A549 (cell line): ENCODE data around the gene TBC1D8. TPM values are rescaled to one million over a fixed set of nuclear protein-coding genes. Genes with fewer than 3 reads are reported as not detected.

ENCODE experiments used
- ATAC-seq, 2 experiments: fragments of 200-7000 bp in 1 of 2; fragments of >200 bp in 1 of 2; cut with Nextera tagmentation in 1 of 2; cut with Tn5 transposase in 1 of 2; 3 replicates each; pipeline versions ENCODE4 v1.8.0 to v1.9.1; 2018 to 2020; ENCODE audit warnings: mild to moderate bottlenecking in 1 of 2, moderate library complexity in 1 of 2
- CTCF ChIA-PET: fragments of 300-600 bp; sonication (Branson Sonifier 250); formaldehyde crosslinking; extraction: SDS; loops from one replicate; lab custom pipeline; 2021; ENCODE audit warnings: antibody characterized with exemption, inconsistent platforms; lab: Yijun Ruan, JAX
- POLR2A ChIA-PET: fragments of 350-600 bp; formaldehyde crosslinking; extraction: SDS; loops from one replicate; lab custom pipeline; 2021; ENCODE audit warnings: antibody characterized with exemption, inconsistent platforms; lab: Yijun Ruan, JAX
- DNase-seq, 2 experiments: peaks; one replicate each; pipeline versions ENCODE4 v3.0.0 to v3.0.0-alpha.2; 2011 to 2016; ENCODE audit warnings: low read depth in 1 of 2, low spot score in 1 of 2
- FAIRE-seq: peaks from 2 replicates; lab custom pipeline; 2011; peaks lifted over from hg19 to GRCh38; lab: Jason Lieb, UNC
- H3K27ac ChIP-seq, 2 experiments: fragments of >200 bp; sonication (Bioruptor Twin); formaldehyde crosslinking; 3 replicates each; pipeline ENCODE4 v1.5.1; 2016 to 2017
- H3K4me1 ChIP-seq: fragments of >200 bp; sonication (Bioruptor Twin); formaldehyde crosslinking; 3 replicates; pipeline ENCODE4 v1.6.1; 2016
- H3K4me2 ChIP-seq: fragments of >200 bp; sonication (Bioruptor Twin); formaldehyde crosslinking; 3 replicates; pipeline ENCODE4 v1.6.1; 2016
- H3K4me3 ChIP-seq: fragments of >200 bp; sonication (Bioruptor Twin); formaldehyde crosslinking; 3 replicates; pipeline ENCODE4 v1.5.1; 2016
- H3K9me3 ChIP-seq: fragments of >200 bp; sonication (Bioruptor Twin); formaldehyde crosslinking; 3 replicates; pipeline ENCODE4 v1.6.1; 2016
- CBX8 ChIP-seq: fragments of 200-600 bp; sonication (generic); IDR thresholded peaks from 2 replicates; pipeline ENCODE4 v1.6.1; 2016
- CHD4 ChIP-seq: fragments of 200-600 bp; sonication (generic); IDR thresholded peaks from 2 replicates; pipeline ENCODE4 v1.6.1; 2016; ENCODE audit warnings: antibody characterized with exemption, mild to moderate bottlenecking, borderline replicate concordance
- FOSB ChIP-seq: fragments of 250-450 bp; sonication (Bioruptor Pico); IDR thresholded peaks from 2 replicates; pipeline ENCODE4 v1.5.0; 2020; ENCODE audit warnings: mild to moderate bottlenecking, moderate library complexity
- FOXS1 ChIP-seq: fragments of 250-450 bp; sonication (Bioruptor Pico); IDR thresholded peaks from 2 replicates; pipeline ENCODE4 v1.5.0; 2020; ENCODE audit warnings: mild to moderate bottlenecking, moderate library complexity
- JUN ChIP-seq, 2 experiments: fragments of >200 bp; sonication (Bioruptor Twin); formaldehyde crosslinking; IDR thresholded peaks; 2 replicates in 1 of 2; 3 replicates in 1 of 2; pipeline ENCODE4 v1.6.1; 2016 to 2017
- JUNB ChIP-seq: fragments of >200 bp; sonication (Bioruptor Twin); formaldehyde crosslinking; IDR thresholded peaks from 2 replicates; pipeline ENCODE4 v1.6.1; 2016
- MAZ ChIP-seq: fragments of 150-350 bp; IDR thresholded peaks from 2 replicates; pipeline ENCODE4 v1.6.1; 2014; ENCODE audit warnings: antibody characterized with exemption, low read depth, low read length, borderline replicate concordance
- MYC ChIP-seq: IDR thresholded peaks from 2 replicates; pipeline ENCODE4 v1.6.1; 2012; ENCODE audit warnings: mild to moderate bottlenecking, inconsistent platforms, low read length, improper control_type of control experiment, borderline replicate concordance
- NR3C1 ChIP-seq: fragments of >200 bp; sonication (Bioruptor Twin); formaldehyde crosslinking; IDR thresholded peaks from 3 replicates; pipeline ENCODE4 v1.6.1; 2017
- POLR2AphosphoS2 ChIP-seq: conservative IDR thresholded peaks from 2 replicates; pipeline ENCODE4 v1.6.1; 2012; ENCODE audit warnings: low read length, improper control_type of control experiment, inconsistent platforms
- RARB ChIP-seq: fragments of 250-450 bp; sonication (Bioruptor Pico); IDR thresholded peaks from 2 replicates; pipeline ENCODE4 v1.8.0; 2021; ENCODE audit warnings: mild to moderate bottlenecking, moderate library complexity
- RFX5 ChIP-seq: fragments of 450-650 bp; IDR thresholded peaks from 2 replicates; pipeline ENCODE4 v1.7.1; 2014; ENCODE audit warnings: antibody characterized with exemption, mild to moderate bottlenecking, moderate library complexity
- TFCP2L1 ChIP-seq: fragments of 250-450 bp; sonication (Bioruptor Pico); IDR thresholded peaks from 2 replicates; pipeline ENCODE4 v1.5.0; 2021; ENCODE audit warnings: mild to moderate bottlenecking
- TP53 ChIP-seq: fragments of 250-450 bp; sonication (Bioruptor Pico); IDR thresholded peaks from 2 replicates; pipeline ENCODE4 v1.5.0; 2021; ENCODE audit warnings: mild to moderate bottlenecking, moderate library complexity
- ZC3H11A ChIP-seq: fragments of 450-650 bp; IDR thresholded peaks from 2 replicates; pipeline ENCODE4 v1.6.1; 2014; ENCODE audit warnings: antibody characterized with exemption, mild to moderate bottlenecking
- ZFP36 ChIP-seq: fragments of 450-650 bp; IDR thresholded peaks from 2 replicates; pipeline ENCODE4 v1.6.1; 2014; ENCODE audit warnings: borderline replicate concordance; ENCODE audit not compliant: partially characterized antibody
- ZNF302 ChIP-seq: fragments of 250-450 bp; sonication (Bioruptor Pico); IDR thresholded peaks from 2 replicates; pipeline ENCODE4 v1.9.0; 2021; ENCODE audit warnings: inconsistent platforms, mild to moderate bottlenecking, moderate library complexity
- ZSCAN20 ChIP-seq: fragments of 250-450 bp; sonication (Bioruptor Pico); IDR thresholded peaks from 2 replicates; pipeline ENCODE4 v1.8.0; 2022; ENCODE audit warnings: mild to moderate bottlenecking, moderate library complexity
- WGBS: methylation state at CpG from one replicate; pipeline ENCODE4 v1.1.6; 2017; ENCODE audit errors: missing lambda C conversion rate; 5-methylcytosine and 5-hydroxymethylcytosine counted together
- polyA plus RNA-seq, 4 experiments: library from polyadenylated mRNA; depleted of rRNA in 3 of 4; stranded (reverse); fragments of >200 nt; fragmentation: RNase III in 1 of 4; extraction: RNeasy Plus Mini Kit Qiagen cat#74134 plus additional on column Dnase treatment in 1 of 4; gene quantifications; 2 replicates in 3 of 4; 3 replicates in 1 of 4; pipeline ENCODE4 v1.2.3, GENCODE V29; 2011 to 2017
- TF ChIP-seq, protein P1 (sequence below): fragments of 450-650 bp; IDR thresholded peaks from 2 replicates; pipeline ENCODE4 v1.6.1; 2014; ENCODE audit warnings: antibody characterized with exemption
- TF ChIP-seq, protein P2 (sequence below): fragments of >200 bp; sonication (Bioruptor Twin); formaldehyde crosslinking; IDR thresholded peaks from 3 replicates; pipeline ENCODE4 v1.6.1; 2016
- TF ChIP-seq, protein P3 (sequence below): fragments of >200 bp; sonication (Bioruptor Twin); formaldehyde crosslinking; IDR thresholded peaks from 2 replicates; pipeline ENCODE4 v1.6.1; 2016
- TF ChIP-seq, protein P4 (sequence below): fragments of >200 bp; sonication (Bioruptor Twin); formaldehyde crosslinking; IDR thresholded peaks from 3 replicates; pipeline ENCODE4 v1.5.1; 2016
- TF ChIP-seq, protein P5 (sequence below): IDR thresholded peaks from 2 replicates; pipeline ENCODE4 v1.6.1; 2012; ENCODE audit warnings: low read depth, borderline replicate concordance

The TBC1D8 gene
- polyA plus RNA-seq, 2 of the 4 experiments (the other 2 are of a cell fraction): 35.3 to 107 TPM

DNA sequence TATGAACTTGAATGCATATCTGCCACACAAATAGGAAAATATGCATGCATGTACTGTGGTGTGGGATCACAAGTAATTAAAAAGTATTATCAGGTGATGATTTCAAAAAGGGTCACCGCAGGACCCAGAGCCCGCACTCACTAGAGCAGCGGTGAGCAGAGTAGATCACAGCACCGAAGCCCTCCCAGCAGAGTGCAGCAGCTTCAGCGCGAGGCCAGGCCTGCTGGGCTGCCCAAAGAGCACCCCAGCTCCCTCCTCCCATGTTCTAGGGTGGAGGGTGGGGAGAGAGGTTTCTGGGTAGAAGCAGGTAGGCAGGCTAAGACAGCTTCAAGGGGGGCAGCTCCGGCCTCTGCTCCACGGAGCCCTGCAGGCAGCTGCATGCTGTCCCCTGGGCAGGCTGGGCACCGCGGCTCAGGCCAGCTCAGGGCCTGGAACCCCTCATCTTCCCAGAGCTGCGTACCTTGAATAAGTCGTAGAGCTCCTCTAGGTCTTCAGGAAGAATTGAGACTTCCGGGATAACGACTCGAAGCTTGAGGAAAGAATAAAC is 124.2 kb downstream of the TBC1D8 start (continued):
- TF ChIP-seq, protein P1, sequence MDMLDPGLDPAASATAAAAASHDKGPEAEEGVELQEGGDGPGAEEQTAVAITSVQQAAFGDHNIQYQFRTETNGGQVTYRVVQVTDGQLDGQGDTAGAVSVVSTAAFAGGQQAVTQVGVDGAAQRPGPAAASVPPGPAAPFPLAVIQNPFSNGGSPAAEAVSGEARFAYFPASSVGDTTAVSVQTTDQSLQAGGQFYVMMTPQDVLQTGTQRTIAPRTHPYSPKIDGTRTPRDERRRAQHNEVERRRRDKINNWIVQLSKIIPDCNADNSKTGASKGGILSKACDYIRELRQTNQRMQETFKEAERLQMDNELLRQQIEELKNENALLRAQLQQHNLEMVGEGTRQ: no peak
- TF ChIP-seq MAZ: no peak

DNA sequence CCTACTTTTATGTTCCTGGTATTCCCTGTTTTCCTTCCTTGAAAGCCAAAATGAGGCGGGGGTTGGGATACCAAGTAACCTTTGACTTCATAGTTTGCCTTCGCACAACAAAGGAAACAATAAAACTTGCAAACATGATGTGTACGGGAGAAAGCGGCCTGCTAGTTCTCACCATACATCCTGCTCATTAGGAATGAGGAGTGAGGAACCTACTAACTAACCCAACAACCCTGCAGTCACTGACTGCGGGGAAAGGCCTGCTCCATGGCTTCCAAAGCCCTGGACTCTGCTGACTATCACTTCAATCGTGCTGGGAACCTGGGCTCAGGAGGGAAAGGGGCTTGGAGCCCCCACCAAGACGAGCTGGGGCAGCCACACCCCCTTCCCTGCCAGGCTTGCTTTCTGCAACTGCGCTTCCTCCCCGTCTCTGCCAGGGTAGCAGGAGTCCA is 124.9 kb downstream of the TBC1D8 start:
- CTCF ChIA-PET: interaction anchor here (0.9 to 3.9 kb wide), 5 partner anchors 11 to 179 kb away, joined by 3 to 21 read pairs (median 12); no protein-coding TSS in a partner anchor
- 78% methylated on average over 9 of the region's 9 CpGs for WGBS
- DNase-seq: no peak
- Histone ChIP-seq H3K27ac (no peak overlapping the region), H3K4me3 (no peak overlapping the region), H3K4me2 (no peak overlapping the region), H3K4me1 (peaks cover 3% of the 10 kb centered on the region; the same call in 1 of the 3 replicates), H3K9me3 (no peaks in the 10 kb centered on the region)
- POLR2A ChIA-PET: no interaction called here
- no peak for TF ChIP-seq RFX5
- TF ChIP-seq CHD4: no peak
- TF ChIP-seq FOSB (CRISPR knock-in tag): no peak
- TF ChIP-seq POLR2AphosphoS2: no peak
- TF ChIP-seq, protein P2, sequence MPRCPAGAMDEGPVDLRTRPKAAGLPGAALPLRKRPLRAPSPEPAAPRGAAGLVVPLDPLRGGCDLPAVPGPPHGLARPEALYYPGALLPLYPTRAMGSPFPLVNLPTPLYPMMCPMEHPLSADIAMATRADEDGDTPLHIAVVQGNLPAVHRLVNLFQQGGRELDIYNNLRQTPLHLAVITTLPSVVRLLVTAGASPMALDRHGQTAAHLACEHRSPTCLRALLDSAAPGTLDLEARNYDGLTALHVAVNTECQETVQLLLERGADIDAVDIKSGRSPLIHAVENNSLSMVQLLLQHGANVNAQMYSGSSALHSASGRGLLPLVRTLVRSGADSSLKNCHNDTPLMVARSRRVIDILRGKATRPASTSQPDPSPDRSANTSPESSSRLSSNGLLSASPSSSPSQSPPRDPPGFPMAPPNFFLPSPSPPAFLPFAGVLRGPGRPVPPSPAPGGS: no peak
- TF ChIP-seq JUN (IDR thresholded peaks at IDR 0.05): no peak
- TF ChIP-seq MYC: no peak
- no peak for FAIRE-seq
- ATAC-seq: no peak

DNA sequence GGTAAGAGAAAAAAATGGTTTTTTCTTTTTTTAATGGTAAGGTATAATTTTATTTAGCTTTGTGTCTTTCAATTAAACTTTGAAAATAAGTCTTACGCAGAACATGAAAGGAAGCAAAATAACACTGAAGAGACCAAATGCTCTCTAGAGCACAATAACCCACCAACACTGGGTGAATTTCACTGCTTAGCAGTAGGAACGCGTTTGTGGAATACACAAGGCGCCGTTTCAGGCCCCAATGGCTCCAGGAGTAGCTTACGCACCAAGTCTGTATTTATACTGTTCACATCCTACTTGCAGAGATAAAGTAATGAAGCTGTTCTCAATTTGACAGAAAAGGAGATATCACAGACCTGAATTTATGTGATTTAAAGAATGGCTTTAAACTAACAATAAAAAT is 125.6 kb downstream of the TBC1D8 start:
- POLR2A ChIA-PET: interaction anchor here (0.7 kb wide), 1 partner anchor 70 kb away, joined by 3 read pairs; no protein-coding TSS in a partner anchor
- Histone ChIP-seq H3K4me1 (peaks cover 2% of the 10 kb centered on the region; the same call in 1 of the 3 replicates), H3K4me3 (no peak overlapping the region), H3K27ac (no peak overlapping the region), H3K4me2 (no peak overlapping the region), H3K9me3 (no peaks in the 10 kb centered on the region)
- 93% methylated on average over 6 of the region's 6 CpGs for WGBS
- CTCF ChIA-PET: interaction anchor here (0.6 to 3.9 kb wide), 5 partner anchors 13 to 797 kb away, joined by 3 to 21 read pairs (median 3); no protein-coding TSS in a partner anchor
- no peak for DNase-seq
- TF ChIP-seq TP53 (CRISPR knock-in tag) (no peak), RARB (CRISPR knock-in tag) (no peak), ZSCAN20 (no peak), FOXS1 (CRISPR knock-in tag) (no peak), MAZ (no peak), NR3C1 (no peak), CBX8 (no peak), TFCP2L1 (no peak), ZNF302 (CRISPR knock-in tag) (no peak), ZFP36 (no peak), JUNB (no peak), ZC3H11A (no peak), CHD4 (no peak), RFX5 (no peak)
- TF ChIP-seq, protein P1: no peak
- TF ChIP-seq, protein P3, sequence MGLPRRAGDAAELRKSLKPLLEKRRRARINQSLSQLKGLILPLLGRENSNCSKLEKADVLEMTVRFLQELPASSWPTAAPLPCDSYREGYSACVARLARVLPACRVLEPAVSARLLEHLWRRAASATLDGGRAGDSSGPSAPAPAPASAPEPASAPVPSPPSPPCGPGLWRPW: no peak
- TF ChIP-seq, protein P4, sequence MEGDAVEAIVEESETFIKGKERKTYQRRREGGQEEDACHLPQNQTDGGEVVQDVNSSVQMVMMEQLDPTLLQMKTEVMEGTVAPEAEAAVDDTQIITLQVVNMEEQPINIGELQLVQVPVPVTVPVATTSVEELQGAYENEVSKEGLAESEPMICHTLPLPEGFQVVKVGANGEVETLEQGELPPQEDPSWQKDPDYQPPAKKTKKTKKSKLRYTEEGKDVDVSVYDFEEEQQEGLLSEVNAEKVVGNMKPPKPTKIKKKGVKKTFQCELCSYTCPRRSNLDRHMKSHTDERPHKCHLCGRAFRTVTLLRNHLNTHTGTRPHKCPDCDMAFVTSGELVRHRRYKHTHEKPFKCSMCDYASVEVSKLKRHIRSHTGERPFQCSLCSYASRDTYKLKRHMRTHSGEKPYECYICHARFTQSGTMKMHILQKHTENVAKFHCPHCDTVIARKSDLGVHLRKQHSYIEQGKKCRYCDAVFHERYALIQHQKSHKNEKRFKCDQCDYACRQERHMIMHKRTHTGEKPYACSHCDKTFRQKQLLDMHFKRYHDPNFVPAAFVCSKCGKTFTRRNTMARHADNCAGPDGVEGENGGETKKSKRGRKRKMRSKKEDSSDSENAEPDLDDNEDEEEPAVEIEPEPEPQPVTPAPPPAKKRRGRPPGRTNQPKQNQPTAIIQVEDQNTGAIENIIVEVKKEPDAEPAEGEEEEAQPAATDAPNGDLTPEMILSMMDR: no peak
- TF ChIP-seq, protein P5, sequence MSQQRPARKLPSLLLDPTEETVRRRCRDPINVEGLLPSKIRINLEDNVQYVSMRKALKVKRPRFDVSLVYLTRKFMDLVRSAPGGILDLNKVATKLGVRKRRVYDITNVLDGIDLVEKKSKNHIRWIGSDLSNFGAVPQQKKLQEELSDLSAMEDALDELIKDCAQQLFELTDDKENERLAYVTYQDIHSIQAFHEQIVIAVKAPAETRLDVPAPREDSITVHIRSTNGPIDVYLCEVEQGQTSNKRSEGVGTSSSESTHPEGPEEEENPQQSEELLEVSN: no peak
- TF ChIP-seq, protein P2: no peak
- no peak for ATAC-seq
- no peak for FAIRE-seq
